IPS DF 4.7 (cell line): ENCODE data around the gene ETF1.

Source experiments
- DNase-seq: peaks from one replicate; pipeline ENCODE4 v3.0.0-alpha.2; 2013; ENCODE audit warnings: low spot score; ENCODE audit errors: extremely low read depth

ETF1 gene

DNA sequence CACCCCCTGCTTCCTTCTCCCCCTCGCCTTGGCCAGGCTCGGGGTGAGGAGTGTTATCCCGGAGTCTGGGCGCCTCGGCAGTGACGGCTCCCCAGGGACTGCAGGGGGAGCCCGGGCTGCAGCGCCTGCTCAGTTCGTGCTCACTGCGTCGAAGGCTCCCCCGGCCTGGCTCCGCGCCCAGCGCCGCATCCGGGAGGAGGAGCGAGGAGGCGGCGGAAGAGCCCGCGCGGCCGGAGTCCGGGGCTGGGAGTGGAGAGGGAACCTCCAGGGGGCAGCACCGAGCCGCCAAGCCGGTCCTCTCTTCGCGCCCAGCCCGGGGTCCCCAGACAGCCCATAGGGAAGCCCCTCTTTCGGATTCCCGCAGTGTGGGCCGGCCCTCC is 79.0 kb downstream of the ETF1 start:
- DNase-seq: no peak

- no peak for DNase-seq
These were observed 79.5 kb downstream of the ETF1 start for GRCh38 chr5:138463419-138464007.

GRCh38 chr5:138461343-138462125 is 81.5 kb downstream of the ETF1 start:
- no peak for DNase-seq

DNA sequence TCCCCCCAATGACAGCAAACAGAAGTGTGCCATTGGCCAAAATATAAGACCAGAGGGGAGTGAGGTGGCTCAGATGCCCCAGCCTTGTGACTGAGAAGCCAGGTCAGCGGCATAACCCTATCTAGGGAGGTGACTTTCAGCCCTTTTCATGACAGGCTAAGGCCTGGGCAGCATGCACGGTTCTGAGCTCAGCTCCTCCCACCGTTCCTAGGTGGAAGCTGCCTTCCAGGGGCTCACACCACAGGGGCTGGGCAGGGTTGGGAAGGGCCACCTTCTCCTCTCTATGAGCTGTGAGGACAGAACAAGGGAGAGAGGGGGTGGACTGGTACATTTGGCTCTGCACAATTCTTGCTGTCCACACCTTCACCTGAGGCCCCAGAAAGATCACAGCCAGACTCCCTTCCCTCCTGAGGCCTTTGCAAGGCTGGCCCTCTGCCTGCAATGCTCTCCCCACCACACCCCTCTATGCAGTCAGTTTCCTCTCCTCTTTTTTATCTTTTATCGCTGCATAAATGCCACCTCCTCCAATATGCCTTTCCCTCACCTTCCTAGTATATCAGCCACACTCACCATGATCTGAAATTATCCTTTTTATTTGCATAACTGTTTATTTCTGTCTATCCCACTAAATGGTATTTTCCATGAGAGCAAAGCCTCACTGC is 82.9 kb downstream of the ETF1 start:
- no peak for DNase-seq

GRCh38 chr5:138459311-138459933 is 83.6 kb downstream of the ETF1 start:
- DNase-seq: no peak

- no peak for DNase-seq
These were observed 84.2 kb downstream of the ETF1 start for GRCh38 chr5:138458856-138459255.

DNA sequence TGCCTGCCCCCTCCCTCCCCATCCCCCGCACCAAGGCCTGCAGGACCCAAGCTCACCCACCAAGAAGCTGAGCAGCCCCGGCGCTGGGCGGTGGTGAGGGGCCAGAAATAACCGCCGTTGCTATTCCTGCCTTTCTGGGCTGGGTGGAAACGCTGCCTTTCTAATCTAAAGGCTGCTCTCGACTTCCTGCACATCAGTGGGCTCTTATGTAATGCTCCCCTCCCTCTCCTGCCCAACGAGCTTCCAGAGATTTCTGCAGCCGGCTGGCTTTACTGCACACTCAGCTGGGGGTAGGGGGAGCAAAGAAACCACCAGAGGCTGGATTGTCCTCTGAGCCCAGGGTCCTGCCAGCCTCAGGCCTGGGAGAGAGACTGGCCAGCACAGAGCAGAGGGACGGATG is 84.7 kb downstream of the ETF1 start:
- no peak for DNase-seq

DNA sequence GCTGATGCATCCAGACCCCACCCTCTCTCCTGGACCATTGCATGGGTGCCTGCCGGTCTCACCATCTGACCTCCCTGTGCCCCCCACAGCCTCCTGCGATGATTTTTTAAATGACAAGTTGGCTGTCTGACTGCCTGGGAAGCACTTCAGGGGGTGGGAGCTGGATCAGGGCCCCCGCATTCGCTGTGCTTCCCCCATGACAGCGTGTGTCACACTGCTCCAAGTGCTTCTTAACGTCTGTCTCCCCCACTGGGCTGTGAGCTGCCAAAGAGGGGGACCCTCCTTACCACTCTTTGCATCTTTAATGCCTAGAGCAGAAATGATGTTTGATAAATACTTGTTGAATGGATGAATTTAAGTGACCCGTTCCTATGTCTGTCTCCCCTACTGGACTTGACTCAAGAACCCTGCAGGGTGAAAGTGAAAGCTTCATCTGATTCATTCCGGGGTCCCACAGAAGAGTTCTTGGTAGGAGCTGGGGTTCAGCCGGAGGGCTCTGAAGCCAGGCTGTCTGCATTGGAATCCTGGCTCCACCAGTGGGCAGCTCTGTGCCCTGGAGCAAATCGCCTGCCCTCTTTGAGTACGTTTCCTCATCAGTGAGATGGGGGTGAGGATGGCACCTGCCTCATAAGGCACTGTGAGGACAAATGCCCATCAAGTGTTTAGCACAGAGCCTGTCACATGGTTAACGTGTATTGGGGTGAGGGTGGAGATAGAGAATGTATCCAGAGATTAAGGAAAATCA is 85.3 kb downstream of the ETF1 start:
- DNase-seq: no peak
